Smooth muscle cell of the brain vasculature (primary cell): ENCODE results near the gene LUC7L.
"Not testable (repeated sequence)": the region's sequence is repeated elsewhere in the genome, so short reads cannot be mapped to it uniquely, and the experiment has no call there.

ENCODE experiments used
- DNase-seq: peaks from one replicate; pipeline ENCODE4 v3.0.0-alpha.2; 2012; ENCODE audit warnings: low read depth, low spot score

The LUC7L gene

GRCh38 chr16:229731-230281 is 557 bp upstream of the LUC7L start:
- no peak for DNase-seq

GRCh38 chr16:228151-228851 is 948 bp downstream of the LUC7L start:
- DNase-seq, result no peak

- DNase-seq, result no peak
Observed at GRCh38 chr16:220021-220420, 9.2 kb downstream of the LUC7L start.

GRCh38 chr16:212999-213398 is 16.2 kb downstream of the LUC7L start:
- no peak for DNase-seq

GRCh38 chr16:211631-212180 is 17.5 kb downstream of the LUC7L start:
- not testable (repeated sequence) for DNase-seq

GRCh38 chr16:209359-209758 is 19.9 kb downstream of the LUC7L start:
- DNase-seq, result not testable (repeated sequence)

- DNase-seq, result not testable (repeated sequence)
Observed at GRCh38 chr16:204046-204445, 25.2 kb downstream of the LUC7L start.

GRCh38 chr16:203246-203645 is 26.0 kb downstream of the LUC7L start:
- DNase-seq, result no peak

GRCh38 chr16:200388-200787 is 28.9 kb downstream of the LUC7L start:
- DNase-seq, result no peak

GRCh38 chr16:194516-194915 is 34.7 kb downstream of the LUC7L start:
- no peak for DNase-seq

GRCh38 chr16:193441-193840 is 35.8 kb downstream of the LUC7L start:
- no peak for DNase-seq

- no peak for DNase-seq
Observed at GRCh38 chr16:192686-193085, 36.6 kb downstream of the LUC7L start.

- no peak for DNase-seq
Observed at GRCh38 chr16:191831-192230, 37.4 kb downstream of the LUC7L start.

- DNase-seq, result no peak
Observed at GRCh38 chr16:189604-190186, 39.6 kb downstream of the LUC7L start.

GRCh38 chr16:188674-189073 is 40.6 kb downstream of the LUC7L start:
- no peak for DNase-seq

- DNase-seq, result no peak
Observed at GRCh38 chr16:187330-187729, 41.9 kb downstream of the LUC7L start.

GRCh38 chr16:185691-186090 is 43.6 kb downstream of the LUC7L start:
- DNase-seq, result no peak

GRCh38 chr16:185213-185612 is 44.0 kb downstream of the LUC7L start:
- DNase-seq, result no peak

GRCh38 chr16:183005-183404 is 46.2 kb downstream of the LUC7L start:
- DNase-seq, result no peak

- DNase-seq, result no peak
Observed at GRCh38 chr16:181565-182021, 47.7 kb downstream of the LUC7L start.

GRCh38 chr16:180681-181564 is 48.3 kb downstream of the LUC7L start:
- DNase-seq, result no peak
